T-helper 9 cell (primary cell): Measurements from ENCODE around the gene TOM1L2.

ENCODE experiments used
- DNase-seq: peaks from one replicate; pipeline ENCODE4 v3.0.0-alpha.2; 2020

The TOM1L2 gene

DNA sequence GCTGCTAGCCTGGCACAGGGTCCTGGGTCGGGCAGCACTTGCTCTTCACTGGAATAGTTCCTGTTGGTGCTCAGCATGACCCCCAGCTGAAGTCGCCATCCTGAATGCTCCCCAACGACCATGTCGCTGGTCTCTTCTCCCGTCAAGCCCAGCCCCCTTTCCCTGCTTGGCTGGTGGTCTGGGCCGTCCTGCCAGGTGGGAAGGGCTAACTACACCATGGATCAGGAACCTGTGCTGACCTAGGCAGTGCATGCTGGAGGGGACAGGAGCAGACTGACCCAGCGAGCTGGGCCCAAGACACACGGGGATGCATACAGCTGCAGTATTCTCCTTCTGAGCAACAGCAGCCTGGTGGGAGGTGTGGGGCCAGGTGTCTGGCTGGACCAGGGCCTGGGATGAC, 126.2 kb downstream of the TOM1L2 start:
- DNase-seq, result no peak

DNA sequence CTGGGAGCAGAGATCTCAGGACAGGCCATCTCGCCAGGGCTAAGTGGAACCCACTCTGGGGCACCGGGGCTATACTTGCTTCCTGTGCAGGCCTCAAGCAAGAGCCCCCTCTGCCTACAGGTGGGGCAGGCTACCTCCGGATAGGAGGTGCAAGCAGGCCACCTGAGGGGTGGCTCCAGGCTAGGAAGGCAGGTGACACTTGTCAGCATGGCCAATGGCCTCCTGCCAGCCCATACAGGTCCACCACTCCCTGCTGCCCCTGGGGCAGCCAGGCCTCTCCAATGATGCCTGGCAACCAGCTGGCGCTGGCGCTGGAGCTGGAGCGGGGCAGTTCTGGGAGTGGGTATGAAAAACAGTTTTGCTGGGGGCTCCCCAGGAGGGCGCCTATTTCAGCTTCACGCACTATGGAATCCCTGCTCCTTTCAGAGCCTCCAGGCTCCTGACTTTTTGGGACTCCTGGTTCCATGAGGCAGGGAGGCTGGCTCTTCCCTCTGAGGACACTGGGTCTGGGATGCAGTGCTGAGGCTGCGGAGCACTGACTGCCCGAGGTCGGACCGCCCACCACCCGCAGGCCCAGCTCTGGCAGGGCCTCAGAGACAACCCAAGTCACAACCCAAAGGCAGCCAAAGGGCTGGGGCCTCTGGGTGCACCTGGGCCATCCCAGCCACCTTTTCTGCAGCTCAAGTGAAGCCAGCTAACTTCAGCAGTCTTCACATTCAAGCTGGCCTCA, 127.0 kb downstream of the TOM1L2 start:
- no peak for DNase-seq

- DNase-seq, result no peak
Measured at GRCh38 chr17:17844500-17844899, 127.7 kb downstream of the TOM1L2 start.

DNA sequence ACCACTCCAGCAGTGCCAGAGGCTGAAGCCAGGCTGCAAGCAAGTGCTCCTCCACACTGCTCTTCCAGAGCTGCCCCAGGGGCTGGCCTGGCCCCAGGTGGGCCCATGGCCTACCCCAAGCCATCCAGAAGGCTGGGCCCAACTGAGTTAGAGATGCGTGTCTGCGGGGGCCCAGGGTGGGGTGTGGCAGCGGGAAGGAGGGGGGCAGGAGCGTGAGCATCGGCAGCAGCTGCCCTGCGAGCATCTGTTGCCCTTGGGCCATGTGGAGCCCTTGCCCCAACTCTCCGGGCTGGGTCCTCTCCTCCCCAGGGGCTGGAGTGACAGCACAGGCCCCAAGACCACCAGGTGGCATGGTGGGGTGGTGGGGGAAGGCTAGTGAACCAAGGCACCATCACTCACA, 128.1 kb downstream of the TOM1L2 start:
- DNase-seq, result no peak

GRCh38 chr17:17843096-17843495, 129.1 kb downstream of the TOM1L2 start:
- DNase-seq, result no peak

- no peak for DNase-seq
Measured at GRCh38 chr17:17842111-17842876, 129.9 kb downstream of the TOM1L2 start.

- DNase-seq, result no peak
Measured at GRCh38 chr17:17841601-17842025, 130.6 kb downstream of the TOM1L2 start.

GRCh38 chr17:17840751-17841591, 131.2 kb downstream of the TOM1L2 start:
- no peak for DNase-seq

- peak; percentile 75 for DNase-seq
Measured at GRCh38 chr17:17839791-17840707, 132.2 kb downstream of the TOM1L2 start.

- DNase-seq, result no peak
Measured at GRCh38 chr17:17837966-17838962, 133.9 kb downstream of the TOM1L2 start.

- no peak for DNase-seq
Measured at GRCh38 chr17:17837380-17837821, 134.8 kb downstream of the TOM1L2 start.

GRCh38 chr17:17836818-17837379, 135.3 kb downstream of the TOM1L2 start, which contains the start of gene SREBF1:
Gene SREBF1, minus strand, starts transcription at chr17:17836986. Its CDS starts 169 bp downstream, at chr17:17836817.
- DNase-seq, result peak; percentile 57

DNA sequence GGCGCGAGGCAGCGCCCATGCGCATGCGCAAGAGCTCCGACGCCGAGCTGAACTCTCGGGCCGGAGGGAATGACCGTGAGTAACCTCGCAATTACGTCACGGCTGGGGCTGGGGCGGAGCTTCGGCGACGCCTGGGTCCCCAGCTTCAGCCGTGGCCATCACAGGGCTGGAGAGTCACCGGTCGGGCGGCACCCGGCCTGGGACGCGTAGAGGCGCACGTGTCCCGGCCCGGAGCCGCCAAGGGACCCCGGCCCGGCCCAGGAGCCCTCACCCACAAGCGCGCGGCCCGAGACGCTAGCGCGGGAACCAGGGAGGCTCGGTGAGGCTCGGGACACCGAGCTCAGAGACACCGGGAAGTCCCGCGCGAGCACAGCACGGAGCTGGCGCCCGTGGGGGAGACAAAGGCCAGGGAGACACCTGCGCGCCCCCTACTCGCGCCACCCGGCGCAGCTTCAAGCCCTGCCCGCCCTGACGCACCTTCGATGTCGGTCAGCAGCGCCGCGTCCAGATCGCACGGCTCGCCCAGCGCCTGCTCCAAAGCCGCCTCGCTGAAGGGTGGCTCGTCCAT, 135.9 kb downstream of the TOM1L2 start:
- peak; percentile 98 for DNase-seq

- no peak for DNase-seq
Measured at GRCh38 chr17:17835415-17836249, 136.6 kb downstream of the TOM1L2 start.

GRCh38 chr17:17834974-17835373, 137.2 kb downstream of the TOM1L2 start:
- no peak for DNase-seq

DNA sequence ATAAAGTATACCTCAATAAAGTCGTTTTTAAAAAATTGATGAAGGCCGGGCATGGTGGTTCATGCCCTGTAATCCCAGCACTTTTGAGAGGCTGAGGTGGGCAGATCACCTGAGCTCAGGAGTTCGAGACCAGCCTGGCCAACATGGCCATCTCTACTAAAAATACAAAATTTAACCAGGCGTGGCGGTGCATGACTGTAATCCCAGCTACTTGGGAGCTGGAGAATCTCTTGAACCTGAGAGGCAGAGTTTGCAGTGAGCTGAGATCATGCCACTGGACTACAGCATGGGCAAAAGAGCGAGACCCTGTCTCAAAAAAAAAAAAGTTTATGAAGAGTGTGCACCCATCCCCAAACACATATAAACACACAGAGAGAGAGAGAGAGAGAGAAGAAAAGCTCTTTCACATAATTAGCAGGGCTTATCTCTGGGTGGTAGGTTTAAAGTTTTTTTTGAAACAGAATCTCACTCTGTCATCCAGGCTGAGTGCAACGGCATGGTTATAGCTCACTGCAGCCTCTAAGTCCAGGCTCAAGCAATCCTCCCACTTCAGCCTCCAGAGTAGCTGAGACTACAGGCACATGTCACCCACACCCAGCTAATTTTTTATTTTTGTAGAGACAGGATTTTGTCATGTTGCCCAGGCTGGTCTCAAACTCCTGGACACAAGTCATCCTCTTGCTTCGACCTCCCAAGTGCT, 138.4 kb downstream of the TOM1L2 start:
- DNase-seq, result no peak

DNA sequence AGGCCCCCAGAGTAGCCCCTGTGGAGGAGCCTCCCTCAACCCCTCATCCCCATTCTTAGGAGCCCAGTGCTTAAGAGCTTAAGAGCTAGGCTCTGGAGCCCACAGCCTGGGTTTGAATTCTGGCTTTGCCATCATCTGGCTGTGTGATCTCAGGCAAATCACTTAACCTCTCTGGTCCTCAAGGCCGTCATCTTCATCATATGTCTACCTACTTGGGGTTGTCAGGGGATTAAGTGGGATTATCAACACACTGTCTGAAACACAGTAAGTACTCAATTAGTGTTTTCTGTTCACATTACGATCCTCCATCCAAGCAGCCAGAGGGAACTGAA, 140.2 kb downstream of the TOM1L2 start:
- DNase-seq, result no peak
